ENCODE measurements around the gene WWOX.

GRCh38 chr16:79143026-79143425, 1043.6 kb downstream of the WWOX start:
- TF ChIP-seq ZNF615 (CRISPR knock-in tag; IDR thresholded peaks at IDR 0.05; ENCODE audit: borderline replicate concordance) (no peak), SKIL (CRISPR knock-in tag; IDR thresholded peaks at IDR 0.05; ENCODE audit: borderline replicate concordance) (no peak), CTCF (CRISPR knock-in tag; IDR thresholded peaks at IDR 0.05) (no peak), HDAC2 (CRISPR knock-in tag; IDR thresholded peaks at IDR 0.05) (no peak), ZNF414 (CRISPR knock-in tag; IDR thresholded peaks at IDR 0.05) (no peak), KIAA2018 (CRISPR knock-in tag; IDR thresholded peaks at IDR 0.05; ENCODE audit: borderline replicate concordance) (no peak), FOXP4 (CRISPR knock-in tag; IDR thresholded peaks at IDR 0.05) (no peak), USF2 (IDR thresholded peaks at IDR 0.05; ENCODE audit: low read depth, low read length) (no peak), USF2 (CRISPR knock-in tag; IDR thresholded peaks at IDR 0.05; ENCODE audit: borderline replicate concordance) (no peak)
